Measurements from ENCODE around the gene KDM6A. TPM values are rescaled to one million over a fixed set of nuclear protein-coding genes. Genes with fewer than 3 reads are reported as not detected.

The KDM6A gene
- total RNA-seq, 1 experiment from 2014 or later: 24.0 TPM

- no TSS peak for BruUV-seq (replicated peaks)
- Histone ChIP-seq H3K4me1 (ENCODE audit: control insufficient read depth, insufficient read depth, low read length) (peaks cover 5% of the 10 kb centered on the region; the same call in 1 of the 2 replicates), H3K36me3 (ENCODE audit: control insufficient read depth, insufficient read depth, low read length) (no peaks in the 10 kb centered on the region), H3K9me3 (ENCODE audit: control insufficient read depth, insufficient read depth, low read depth, low read length) (no peaks in the 10 kb centered on the region), H3K27me3 (ENCODE audit: control insufficient read depth, insufficient read depth, low read length) (no peaks in the 10 kb centered on the region), H3K27ac (ENCODE audit: low read length) (peak overlapping the region; percentile 92), H3K4me3 (ENCODE audit: low read depth in 2 of 2, low read length in 2 of 2) (peak overlapping the region; percentile 76 to 89)
- intact Hi-C loops (cut with micrococcal nuclease; ENCODE audit: unreplicated experiment): loop anchor here (10.0 kb wide), 1 partner anchor 194 kb away; no protein-coding TSS in a partner anchor
- DNase-seq (ENCODE audit: low read depth, low spot score): no peak
- POLR2A ChIA-PET: interaction anchor here (0.6 kb wide), 2 partner anchors 28 to 557 kb away, joined by 3 to 4 read pairs; no protein-coding TSS in a partner anchor
- no peak for ATAC-seq
- CTCF ChIA-PET: no interaction called here
- in situ Hi-C loops (cut with HindIII; ENCODE audit: low pct_unique_long_range_greater_than_20kb, low sequenced_read_pairs): no loop called here
- TF ChIP-seq TCF7L2 (IDR thresholded peaks at IDR 0.05; ENCODE audit: low read depth, low read length) (no peak), SIN3A (IDR thresholded peaks at IDR 0.05; ENCODE audit: borderline replicate concordance, insufficient read depth, low read depth, low read length) (no peak), POLR2AphosphoS5 (IDR thresholded peaks at IDR 0.05; ENCODE audit: low read depth, low read length) (no peak)
- TF ChIP-seq, protein P1, sequence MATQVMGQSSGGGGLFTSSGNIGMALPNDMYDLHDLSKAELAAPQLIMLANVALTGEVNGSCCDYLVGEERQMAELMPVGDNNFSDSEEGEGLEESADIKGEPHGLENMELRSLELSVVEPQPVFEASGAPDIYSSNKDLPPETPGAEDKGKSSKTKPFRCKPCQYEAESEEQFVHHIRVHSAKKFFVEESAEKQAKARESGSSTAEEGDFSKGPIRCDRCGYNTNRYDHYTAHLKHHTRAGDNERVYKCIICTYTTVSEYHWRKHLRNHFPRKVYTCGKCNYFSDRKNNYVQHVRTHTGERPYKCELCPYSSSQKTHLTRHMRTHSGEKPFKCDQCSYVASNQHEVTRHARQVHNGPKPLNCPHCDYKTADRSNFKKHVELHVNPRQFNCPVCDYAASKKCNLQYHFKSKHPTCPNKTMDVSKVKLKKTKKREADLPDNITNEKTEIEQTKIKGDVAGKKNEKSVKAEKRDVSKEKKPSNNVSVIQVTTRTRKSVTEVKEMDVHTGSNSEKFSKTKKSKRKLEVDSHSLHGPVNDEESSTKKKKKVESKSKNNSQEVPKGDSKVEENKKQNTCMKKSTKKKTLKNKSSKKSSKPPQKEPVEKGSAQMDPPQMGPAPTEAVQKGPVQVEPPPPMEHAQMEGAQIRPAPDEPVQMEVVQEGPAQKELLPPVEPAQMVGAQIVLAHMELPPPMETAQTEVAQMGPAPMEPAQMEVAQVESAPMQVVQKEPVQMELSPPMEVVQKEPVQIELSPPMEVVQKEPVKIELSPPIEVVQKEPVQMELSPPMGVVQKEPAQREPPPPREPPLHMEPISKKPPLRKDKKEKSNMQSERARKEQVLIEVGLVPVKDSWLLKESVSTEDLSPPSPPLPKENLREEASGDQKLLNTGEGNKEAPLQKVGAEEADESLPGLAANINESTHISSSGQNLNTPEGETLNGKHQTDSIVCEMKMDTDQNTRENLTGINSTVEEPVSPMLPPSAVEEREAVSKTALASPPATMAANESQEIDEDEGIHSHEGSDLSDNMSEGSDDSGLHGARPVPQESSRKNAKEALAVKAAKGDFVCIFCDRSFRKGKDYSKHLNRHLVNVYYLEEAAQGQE (IDR thresholded peaks at IDR 0.05; ENCODE audit: insufficient read depth in 1 of 2, low read depth in 2 of 2, low read length in 1 of 2): no peak
- TF ChIP-seq, protein P2, sequence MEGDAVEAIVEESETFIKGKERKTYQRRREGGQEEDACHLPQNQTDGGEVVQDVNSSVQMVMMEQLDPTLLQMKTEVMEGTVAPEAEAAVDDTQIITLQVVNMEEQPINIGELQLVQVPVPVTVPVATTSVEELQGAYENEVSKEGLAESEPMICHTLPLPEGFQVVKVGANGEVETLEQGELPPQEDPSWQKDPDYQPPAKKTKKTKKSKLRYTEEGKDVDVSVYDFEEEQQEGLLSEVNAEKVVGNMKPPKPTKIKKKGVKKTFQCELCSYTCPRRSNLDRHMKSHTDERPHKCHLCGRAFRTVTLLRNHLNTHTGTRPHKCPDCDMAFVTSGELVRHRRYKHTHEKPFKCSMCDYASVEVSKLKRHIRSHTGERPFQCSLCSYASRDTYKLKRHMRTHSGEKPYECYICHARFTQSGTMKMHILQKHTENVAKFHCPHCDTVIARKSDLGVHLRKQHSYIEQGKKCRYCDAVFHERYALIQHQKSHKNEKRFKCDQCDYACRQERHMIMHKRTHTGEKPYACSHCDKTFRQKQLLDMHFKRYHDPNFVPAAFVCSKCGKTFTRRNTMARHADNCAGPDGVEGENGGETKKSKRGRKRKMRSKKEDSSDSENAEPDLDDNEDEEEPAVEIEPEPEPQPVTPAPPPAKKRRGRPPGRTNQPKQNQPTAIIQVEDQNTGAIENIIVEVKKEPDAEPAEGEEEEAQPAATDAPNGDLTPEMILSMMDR (IDR thresholded peaks at IDR 0.05): no peak
These were observed 1.8 kb upstream of the KDM6A start for GRCh38 chrX:44871114-44871645.

- peak; percentile 48 for ATAC-seq
- no peak for TF ChIP-seq TCF7L2 (IDR thresholded peaks at IDR 0.05; ENCODE audit: low read depth, low read length)
- no peak for TF ChIP-seq POLR2AphosphoS5 (IDR thresholded peaks at IDR 0.05; ENCODE audit: low read depth, low read length)
- TF ChIP-seq, protein P2 (IDR thresholded peaks at IDR 0.05): no peak
- TF ChIP-seq SIN3A (IDR thresholded peaks at IDR 0.05; ENCODE audit: borderline replicate concordance, insufficient read depth, low read depth, low read length): no peak
- TF ChIP-seq, protein P1 (IDR thresholded peaks at IDR 0.05; ENCODE audit: insufficient read depth in 1 of 2, low read depth in 2 of 2, low read length in 1 of 2): no peak
- BruUV-seq (replicated peaks): TSS peak; percentile 89
These were observed 812 bp upstream of the KDM6A start for GRCh38 chrX:44871931-44872820.

More at GRCh38 chrX:44871931-44872820, 812 bp upstream of the KDM6A start:
- ChIA-PET POLR2A (interaction anchor here (0.6 to 0.7 kb wide), 8 partner anchors 9 to 1536 kb away, joined by 3 to 22 read pairs (median 8); no protein-coding TSS in a partner anchor), CTCF (interaction anchor here (0.7 to 0.8 kb wide), 2 partner anchors 79 to 196 kb away, joined by 8 to 10 read pairs; no protein-coding TSS in a partner anchor)
- H3K36me3 ChIP-seq (ENCODE audit: control insufficient read depth, insufficient read depth, low read length): no peaks in the 10 kb centered on the region; the same call in 1 of the 2 replicates
- H3K9me3 ChIP-seq (ENCODE audit: control insufficient read depth, insufficient read depth, low read depth, low read length): no peaks in the 10 kb centered on the region
- H3K4me3 ChIP-seq (ENCODE audit: low read depth in 2 of 2, low read length in 2 of 2): peak overlapping the region; percentile 76 to 89
- peak overlapping the region; percentile 92 for H3K27ac ChIP-seq (ENCODE audit: low read length)
- H3K27me3 ChIP-seq (ENCODE audit: control insufficient read depth, insufficient read depth, low read length): no peaks in the 10 kb centered on the region
- intact Hi-C loops (cut with micrococcal nuclease; ENCODE audit: unreplicated experiment): loop anchor here (10.0 kb wide), 1 partner anchor 193 kb away; no protein-coding TSS in a partner anchor
- peaks cover 8% of the 10 kb centered on the region for H3K4me1 ChIP-seq (ENCODE audit: control insufficient read depth, insufficient read depth, low read length)
- in situ Hi-C loops (cut with HindIII; ENCODE audit: low pct_unique_long_range_greater_than_20kb, low sequenced_read_pairs): no loop called here
- DNase-seq (ENCODE audit: low read depth, low spot score): no peak
